Gastroesophageal sphincter (tissue), 3 donors: ENCODE measurements around the gene LIPI.
"Not testable (repeated sequence)": the region's sequence is repeated elsewhere in the genome, so short reads cannot be mapped to it uniquely, and the experiment has no call there.

Experiments
- CTCF ChIP-seq, 4 experiments: fragments of 200-600 bp in 2 of 4; fragments of 450-650 bp in 2 of 4; sonication (generic) in 1 of 4; IDR thresholded peaks; one replicate each; pipeline ENCODE4 v1.5.1; 2017 to 2019; ENCODE audit warnings: antibody characterized with exemption in 4 of 4, mild to moderate bottlenecking in 2 of 4, moderate library complexity in 2 of 4
- POLR2A ChIP-seq, 2 donors: fragments of 450-650 bp; IDR thresholded peaks; one replicate each; pipeline ENCODE4 v1.6.1; 2017; ENCODE audit warnings: antibody characterized with exemption in 2 of 2, mild to moderate bottlenecking in 2 of 2, moderate library complexity in 1 of 2

GRCh38 chr21:14063620-14064295 is 147.0 kb downstream of the LIPI start:
- TF ChIP-seq POLR2A, CTCF (IDR thresholded peaks at IDR 0.05): not testable (repeated sequence)
